ENCODE data around the gene MIEF2.

DNA sequence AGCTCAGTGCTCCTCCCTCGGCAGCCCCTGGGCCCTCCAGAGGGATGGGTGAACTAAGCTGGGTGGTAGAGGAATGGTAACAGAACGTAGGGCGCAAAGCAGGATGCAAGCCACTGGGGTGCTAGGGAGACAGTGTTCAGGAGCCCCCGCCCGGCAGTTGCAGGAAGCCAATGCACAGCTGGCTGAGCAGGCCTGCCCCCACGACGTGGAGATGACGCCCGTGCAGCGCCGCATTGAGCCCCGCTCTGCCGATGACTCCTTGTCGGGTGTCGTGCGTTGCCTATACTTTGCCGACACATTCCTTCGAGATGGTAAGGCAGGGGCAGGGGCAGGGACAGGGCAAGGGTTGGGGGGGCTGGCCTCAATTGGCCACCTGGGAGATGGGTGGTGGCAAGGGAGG lies 22.2 kb upstream of the MIEF2 start:
- TF ChIP-seq, protein P1, sequence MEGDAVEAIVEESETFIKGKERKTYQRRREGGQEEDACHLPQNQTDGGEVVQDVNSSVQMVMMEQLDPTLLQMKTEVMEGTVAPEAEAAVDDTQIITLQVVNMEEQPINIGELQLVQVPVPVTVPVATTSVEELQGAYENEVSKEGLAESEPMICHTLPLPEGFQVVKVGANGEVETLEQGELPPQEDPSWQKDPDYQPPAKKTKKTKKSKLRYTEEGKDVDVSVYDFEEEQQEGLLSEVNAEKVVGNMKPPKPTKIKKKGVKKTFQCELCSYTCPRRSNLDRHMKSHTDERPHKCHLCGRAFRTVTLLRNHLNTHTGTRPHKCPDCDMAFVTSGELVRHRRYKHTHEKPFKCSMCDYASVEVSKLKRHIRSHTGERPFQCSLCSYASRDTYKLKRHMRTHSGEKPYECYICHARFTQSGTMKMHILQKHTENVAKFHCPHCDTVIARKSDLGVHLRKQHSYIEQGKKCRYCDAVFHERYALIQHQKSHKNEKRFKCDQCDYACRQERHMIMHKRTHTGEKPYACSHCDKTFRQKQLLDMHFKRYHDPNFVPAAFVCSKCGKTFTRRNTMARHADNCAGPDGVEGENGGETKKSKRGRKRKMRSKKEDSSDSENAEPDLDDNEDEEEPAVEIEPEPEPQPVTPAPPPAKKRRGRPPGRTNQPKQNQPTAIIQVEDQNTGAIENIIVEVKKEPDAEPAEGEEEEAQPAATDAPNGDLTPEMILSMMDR (IDR thresholded peaks at IDR 0.05): no peak
- TF ChIP-seq POLR2A (IDR thresholded peaks at IDR 0.05): no peak
